ENCODE results near the gene GAL3ST1. TPM values are rescaled to one million over a fixed set of nuclear protein-coding genes. Genes with fewer than 3 reads are reported as not detected.

Gene GAL3ST1
- total and polyA plus RNA-seq, 8 donors, result 1.8 to 9.3 (median 6.8) TPM

GRCh38 chr22:30514252-30514651 is 60.2 kb downstream of the GAL3ST1 start:
- no peak overlapping the region for H3K27ac ChIP-seq
- no peaks in the 10 kb centered on the region for H3K36me3 ChIP-seq
- ATAC-seq, result no peak
- no peaks in the 10 kb centered on the region for H3K4me1 ChIP-seq
- H3K27me3 ChIP-seq, result no peaks in the 10 kb centered on the region
- intact Hi-C loops (cut with DNase I), result no loop called here
- DNase-seq, result no peak
- no peaks in the 10 kb centered on the region for H3K9me3 ChIP-seq
- no peak overlapping the region for H3K4me3 ChIP-seq
- no peak for TF ChIP-seq CTCF (IDR thresholded peaks at IDR 0.05)

GRCh38 chr22:30513462-30513861 is 61.0 kb downstream of the GAL3ST1 start:
- no peak for TF ChIP-seq CTCF (IDR thresholded peaks at IDR 0.05)
- Histone ChIP-seq H3K4me1 (no peaks in the 10 kb centered on the region), H3K4me3 (no peak overlapping the region), H3K9me3 (no peaks in the 10 kb centered on the region), H3K27ac (no peak overlapping the region), H3K27me3 (peaks cover 0 to 6% of the 10 kb centered on the region in 2 donors), H3K36me3 (no peaks in the 10 kb centered on the region)
- ATAC-seq (no peak), DNase-seq (no peak)
- intact Hi-C loops (cut with DNase I), result no loop called here

GRCh38 chr22:30511911-30512310 is 62.6 kb downstream of the GAL3ST1 start:
- H3K27ac ChIP-seq, result no peak overlapping the region
- DNase-seq (no peak), ATAC-seq (no peak)
- intact Hi-C loops (cut with DNase I), result no loop called here
- H3K9me3 ChIP-seq, result no peaks in the 10 kb centered on the region
- TF ChIP-seq CTCF (IDR thresholded peaks at IDR 0.05), result no peak
- H3K4me1 ChIP-seq, result no peaks in the 10 kb centered on the region
- no peak overlapping the region for H3K4me3 ChIP-seq
- H3K27me3 ChIP-seq, result peaks cover 0 to 20% of the 10 kb centered on the region in 2 donors
- no peaks in the 10 kb centered on the region for H3K36me3 ChIP-seq

GRCh38 chr22:30511109-30511508 is 63.4 kb downstream of the GAL3ST1 start:
- Histone ChIP-seq H3K4me3 (no peak overlapping the region), H3K27ac (peak overlapping the region in 1 of 2 donors; percentile 51)

GRCh38 chr22:30508216-30508615 is 66.2 kb downstream of the GAL3ST1 start:
- no peak for TF ChIP-seq CTCF (IDR thresholded peaks at IDR 0.05)

More at GRCh38 chr22:30511109-30511508, 63.4 kb downstream of the GAL3ST1 start:
- Histone ChIP-seq H3K9me3 (no peaks in the 10 kb centered on the region), H3K36me3 (no peaks in the 10 kb centered on the region), H3K4me1 (no peaks in the 10 kb centered on the region), H3K27me3 (peaks cover 0 to 28% of the 10 kb centered on the region in 2 donors)
- ATAC-seq (peak; percentile 85), DNase-seq (no peak)
- intact Hi-C loops (cut with DNase I), result no loop called here
- no peak for TF ChIP-seq CTCF (IDR thresholded peaks at IDR 0.05)

More at GRCh38 chr22:30508216-30508615, 66.2 kb downstream of the GAL3ST1 start:
- H3K27ac ChIP-seq, result no peak overlapping the region
- H3K4me3 ChIP-seq, result no peak overlapping the region
- no peaks in the 10 kb centered on the region for H3K36me3 ChIP-seq
- ATAC-seq, result no peak
- DNase-seq, result no peak
- H3K27me3 ChIP-seq, result peaks cover 11 to 57% of the 10 kb centered on the region in 2 donors
- intact Hi-C loops (cut with DNase I), result no loop called here
- no peaks in the 10 kb centered on the region for H3K9me3 ChIP-seq
- peaks cover 0 to 4% of the 10 kb centered on the region in 2 donors for H3K4me1 ChIP-seq

Data from left lung (tissue), 10 donors.